AG08396 (cell line): ENCODE results near the gene CDH8.

Experiments used
- DNase-seq: peaks from one replicate; pipeline ENCODE4 v3.0.0; 2012; ENCODE audit warnings: low spot score, mixed read lengths

The CDH8 gene

GRCh38 chr16:61617219-61617783 is 418.9 kb downstream of the CDH8 start:
- DNase-seq, result no peak

DNA sequence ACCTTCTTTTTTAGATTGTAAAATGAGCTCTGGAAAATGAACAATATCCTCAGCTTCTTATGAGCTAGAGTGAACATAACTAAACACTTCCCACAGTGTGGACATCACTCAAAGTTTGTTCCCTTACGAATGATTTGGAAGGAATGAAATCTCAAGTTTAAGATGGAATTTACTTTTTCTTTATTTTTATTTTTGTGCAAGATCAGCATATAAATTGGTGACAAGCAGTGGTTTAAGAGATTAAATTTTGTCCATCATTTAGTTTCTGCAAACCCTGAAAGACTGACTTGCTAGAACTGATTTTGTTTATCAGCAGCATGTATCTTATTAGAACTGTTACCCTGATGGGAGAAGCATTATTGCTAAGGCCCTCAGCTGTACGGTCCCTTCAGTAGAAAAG is 420.1 kb downstream of the CDH8 start:
- no peak for DNase-seq

- no peak for DNase-seq
Measured at GRCh38 chr16:61611847-61612491, 424.3 kb downstream of the CDH8 start.

GRCh38 chr16:61606581-61606980 is 429.7 kb downstream of the CDH8 start:
- no peak for DNase-seq
